Mucosa of stomach (tissue), 1 donor: ENCODE data around the gene OR2T4.

Experiments
- H3K27me3 ChIP-seq: one replicate; pipeline ENCODE4 v1.7.0; 2013; ENCODE audit warnings: mild to moderate bottlenecking, low read length; ENCODE audit not compliant: control insufficient read depth, insufficient read depth
- H3K36me3 ChIP-seq: one replicate; pipeline ENCODE4 v1.7.0; 2013; ENCODE audit warnings: low read length; ENCODE audit not compliant: control insufficient read depth, insufficient read depth
- H3K4me1 ChIP-seq: one replicate; pipeline ENCODE4 v1.7.0; 2013; ENCODE audit warnings: mild to moderate bottlenecking, low read length; ENCODE audit not compliant: control insufficient read depth, insufficient read depth
- H3K4me3 ChIP-seq: one replicate; pipeline ENCODE4 v1.7.0; 2013; ENCODE audit warnings: low read length
- H3K9ac ChIP-seq: one replicate; pipeline ENCODE4 v1.7.0; 2013; ENCODE audit warnings: mild to moderate bottlenecking, low read length, moderate library complexity
- H3K9me3 ChIP-seq: one replicate; pipeline ENCODE4 v1.7.0; 2013; ENCODE audit warnings: mild to moderate bottlenecking, low read length, moderate library complexity; ENCODE audit not compliant: control insufficient read depth
- donor health status: Pancreatic carcinoma.

Gene OR2T4

DNA sequence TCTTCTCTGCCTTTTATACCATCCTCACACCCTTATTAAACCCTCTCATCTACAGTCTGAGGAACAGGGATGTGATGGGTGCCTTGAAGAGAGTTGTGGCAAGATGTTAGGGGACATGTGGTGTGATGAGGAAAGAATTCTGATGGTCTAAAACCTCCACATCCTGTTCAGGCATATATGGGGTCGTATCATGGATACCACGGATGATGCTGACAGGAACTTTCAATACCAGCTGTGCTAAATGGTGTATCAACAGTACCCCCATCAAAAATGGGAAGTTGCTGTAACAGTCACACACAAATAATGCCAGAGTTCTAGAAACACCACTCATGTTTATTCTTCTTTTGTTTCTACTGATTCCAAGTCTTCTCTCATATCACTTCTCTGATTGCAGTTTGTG, 27.0 kb downstream of the OR2T4 start:
- Histone ChIP-seq H3K4me1 (no peaks in the 10 kb centered on the region), H3K9ac (no peak overlapping the region)

GRCh38 chr1:248393050-248393449, 31.6 kb downstream of the OR2T4 start:
- no peaks in the 10 kb centered on the region for H3K4me1 ChIP-seq
- no peak overlapping the region for H3K4me3 ChIP-seq
- no peaks in the 10 kb centered on the region for H3K36me3 ChIP-seq
- no peaks in the 10 kb centered on the region for H3K9me3 ChIP-seq
- no peak overlapping the region for H3K9ac ChIP-seq
- H3K27me3 ChIP-seq: no peaks in the 10 kb centered on the region

More for the DNA sequence above, 27.0 kb downstream of the OR2T4 start:
- H3K9me3 ChIP-seq: no peaks in the 10 kb centered on the region
- no peaks in the 10 kb centered on the region for H3K36me3 ChIP-seq
- H3K4me3 ChIP-seq: no peak overlapping the region
- H3K27me3 ChIP-seq: no peaks in the 10 kb centered on the region

DNA sequence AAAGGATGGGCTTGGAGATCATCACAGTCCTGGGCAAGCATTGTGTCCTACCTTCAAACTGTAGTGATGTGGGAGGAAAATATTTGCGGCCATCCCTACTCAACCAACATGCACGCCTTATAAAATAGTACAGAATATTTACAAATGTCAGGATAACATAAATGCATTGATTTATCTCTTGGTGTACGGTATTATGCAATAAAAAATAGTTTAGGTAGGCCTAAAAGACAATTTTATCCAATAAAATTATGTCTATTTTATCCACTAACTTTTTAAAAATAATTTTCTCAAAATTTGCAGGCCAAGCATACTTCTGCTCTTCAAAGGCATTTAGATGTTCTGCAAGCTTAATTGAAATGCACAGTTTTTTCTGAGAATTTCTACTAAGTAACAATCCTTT, 41.3 kb downstream of the OR2T4 start, which contains the start of gene OR2T1:
Gene OR2T1, plus strand, starts transcription at position 301 of the 400 bp plus-strand sequence. CDS start 3,100 bp downstream, outside the sequence.
- H3K9me3 ChIP-seq: no peaks in the 10 kb centered on the region
- H3K36me3 ChIP-seq: no peaks in the 10 kb centered on the region
- no peak within 1 kb of the TSS for H3K9ac ChIP-seq
- no peaks in the 10 kb centered on the region for H3K4me1 ChIP-seq
- no peak within 1 kb of the TSS for H3K4me3 ChIP-seq
- no peaks in the 10 kb centered on the region for H3K27me3 ChIP-seq

DNA sequence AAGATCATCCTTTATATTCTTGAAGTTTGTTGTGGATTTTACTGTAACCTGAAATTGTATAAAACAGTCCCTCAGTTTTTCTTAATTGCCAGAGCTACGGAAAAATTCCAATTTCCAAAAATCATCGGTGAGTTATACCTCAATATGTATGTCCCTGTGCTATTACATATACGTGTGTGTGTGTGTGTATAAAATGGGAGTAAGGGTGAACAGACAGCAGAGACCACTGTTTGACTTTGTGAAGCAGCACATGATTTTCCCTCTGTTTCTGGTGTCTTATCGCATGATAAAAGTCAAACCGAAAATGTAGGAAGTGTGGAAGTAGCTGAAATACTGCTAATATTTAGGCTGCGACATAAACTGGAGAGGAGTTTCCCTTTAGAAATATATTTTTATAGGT, 42.6 kb downstream of the OR2T4 start:
- H3K9ac ChIP-seq: no peak overlapping the region
- H3K36me3 ChIP-seq: no peaks in the 10 kb centered on the region
- no peaks in the 10 kb centered on the region for H3K27me3 ChIP-seq
- H3K4me3 ChIP-seq: no peak overlapping the region
- no peaks in the 10 kb centered on the region for H3K9me3 ChIP-seq
- H3K4me1 ChIP-seq: no peaks in the 10 kb centered on the region

- Histone ChIP-seq H3K4me1 (no peaks in the 10 kb centered on the region), H3K4me3 (no peak overlapping the region), H3K36me3 (no peaks in the 10 kb centered on the region), H3K9me3 (no peaks in the 10 kb centered on the region), H3K9ac (no peak overlapping the region), H3K27me3 (no peaks in the 10 kb centered on the region)
Measured at GRCh38 chr1:248406721-248407692, 45.5 kb downstream of the OR2T4 start.
